Hepatocyte (in vitro differentiated cells): ENCODE measurements around the gene LPP.

Experiments used
- EZH2 ChIP-seq: fragments of 200-600 bp; sonication (generic); IDR thresholded peaks from 2 replicates; pipeline ENCODE4 v1.6.1; 2016; ENCODE audit warnings: antibody characterized with exemption, mild to moderate bottlenecking, borderline replicate concordance
- TF ChIP-seq, protein P1 (sequence below): fragments of 200-600 bp; sonication (generic); IDR thresholded peaks from 2 replicates; pipeline ENCODE4 v1.5.1; 2016; ENCODE audit warnings: antibody characterized with exemption, mild to moderate bottlenecking; ENCODE audit not compliant: poor library complexity

DNA sequence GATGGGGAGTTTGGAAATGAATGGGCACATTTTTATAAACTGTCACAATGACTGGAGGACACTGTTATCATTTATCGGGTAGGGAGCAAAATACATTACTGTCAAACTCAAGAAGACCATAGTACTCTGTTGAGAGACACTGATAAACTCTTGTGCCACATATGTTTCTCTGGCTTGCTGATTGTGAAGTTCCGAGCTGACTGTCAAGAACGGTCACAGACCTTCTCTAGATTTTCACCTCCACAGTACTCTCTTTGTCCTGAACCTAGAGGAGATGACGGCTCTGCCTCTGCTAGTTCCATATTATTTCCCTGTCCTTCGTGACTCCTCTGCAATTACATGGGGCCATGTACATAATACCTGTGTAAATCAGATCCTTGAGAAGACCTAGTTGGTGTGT is 451.9 kb downstream of the LPP start:
- TF ChIP-seq EZH2, result no peak
- TF ChIP-seq, protein P1, sequence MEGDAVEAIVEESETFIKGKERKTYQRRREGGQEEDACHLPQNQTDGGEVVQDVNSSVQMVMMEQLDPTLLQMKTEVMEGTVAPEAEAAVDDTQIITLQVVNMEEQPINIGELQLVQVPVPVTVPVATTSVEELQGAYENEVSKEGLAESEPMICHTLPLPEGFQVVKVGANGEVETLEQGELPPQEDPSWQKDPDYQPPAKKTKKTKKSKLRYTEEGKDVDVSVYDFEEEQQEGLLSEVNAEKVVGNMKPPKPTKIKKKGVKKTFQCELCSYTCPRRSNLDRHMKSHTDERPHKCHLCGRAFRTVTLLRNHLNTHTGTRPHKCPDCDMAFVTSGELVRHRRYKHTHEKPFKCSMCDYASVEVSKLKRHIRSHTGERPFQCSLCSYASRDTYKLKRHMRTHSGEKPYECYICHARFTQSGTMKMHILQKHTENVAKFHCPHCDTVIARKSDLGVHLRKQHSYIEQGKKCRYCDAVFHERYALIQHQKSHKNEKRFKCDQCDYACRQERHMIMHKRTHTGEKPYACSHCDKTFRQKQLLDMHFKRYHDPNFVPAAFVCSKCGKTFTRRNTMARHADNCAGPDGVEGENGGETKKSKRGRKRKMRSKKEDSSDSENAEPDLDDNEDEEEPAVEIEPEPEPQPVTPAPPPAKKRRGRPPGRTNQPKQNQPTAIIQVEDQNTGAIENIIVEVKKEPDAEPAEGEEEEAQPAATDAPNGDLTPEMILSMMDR, result no peak
